A549 (cell line): ENCODE data around the gene TESPA1.

Experiments used
- CHD2 ChIP-seq: fragments of 150-350 bp; IDR thresholded peaks from 2 replicates; pipeline ENCODE4 v1.6.1; 2014; ENCODE audit warnings: low read length; ENCODE audit not compliant: partially characterized antibody
- CTCF ChIP-seq: fragments of >200 bp; sonication (Bioruptor Twin); formaldehyde crosslinking; IDR thresholded peaks from 3 replicates; pipeline ENCODE4 v1.5.1; 2016
- HMGXB4 ChIP-seq: fragments of 250-450 bp; sonication (Bioruptor Pico); IDR thresholded peaks from 2 replicates; pipeline ENCODE4 v1.5.0; 2021; ENCODE audit warnings: mild to moderate bottlenecking, moderate library complexity, borderline replicate concordance
- MAZ ChIP-seq: fragments of 150-350 bp; IDR thresholded peaks from 2 replicates; pipeline ENCODE4 v1.6.1; 2014; ENCODE audit warnings: antibody characterized with exemption, low read depth, low read length, borderline replicate concordance
- PHF8 ChIP-seq: fragments of 200-600 bp; sonication (generic); IDR thresholded peaks from 2 replicates; pipeline ENCODE4 v1.6.1; 2016; ENCODE audit warnings: low read depth, mild to moderate bottlenecking, antibody characterized with exemption, moderate library complexity, borderline replicate concordance
- POLR2A ChIP-seq: IDR thresholded peaks from 2 replicates; pipeline ENCODE4 v1.6.1; 2012; ENCODE audit warnings: mild to moderate bottlenecking, low read length
- POLR2AphosphoS2 ChIP-seq: conservative IDR thresholded peaks from 2 replicates; pipeline ENCODE4 v1.6.1; 2012; ENCODE audit warnings: low read length, improper control_type of control experiment, inconsistent platforms
- RAD21 ChIP-seq, 2 experiments: fragments of >200 bp in 1 of 2; sonication (Bioruptor Twin) in 1 of 2; formaldehyde crosslinking in 1 of 2; IDR thresholded peaks in 1 of 2; conservative IDR thresholded peaks in 1 of 2; 2 replicates in 1 of 2; 3 replicates in 1 of 2; pipeline ENCODE4 v1.6.1; 2012 to 2018; ENCODE audit warnings: inconsistent platforms in 1 of 2
- RARB ChIP-seq: fragments of 250-450 bp; sonication (Bioruptor Pico); IDR thresholded peaks from 2 replicates; pipeline ENCODE4 v1.8.0; 2021; ENCODE audit warnings: mild to moderate bottlenecking, moderate library complexity
- RFX5 ChIP-seq: fragments of 450-650 bp; IDR thresholded peaks from 2 replicates; pipeline ENCODE4 v1.7.1; 2014; ENCODE audit warnings: antibody characterized with exemption, mild to moderate bottlenecking, moderate library complexity
- ZC3H11A ChIP-seq: fragments of 450-650 bp; IDR thresholded peaks from 2 replicates; pipeline ENCODE4 v1.6.1; 2014; ENCODE audit warnings: antibody characterized with exemption, mild to moderate bottlenecking

- TF ChIP-seq POLR2A, result no peak
- TF ChIP-seq PHF8, result no peak
- TF ChIP-seq RARB (CRISPR knock-in tag), result no peak
- no peak for TF ChIP-seq CTCF
- TF ChIP-seq RAD21 (conservative IDR thresholded peaks at IDR 0.05 in 1 of 2, IDR thresholded peaks at IDR 0.05 in 1 of 2), result no peak
- TF ChIP-seq POLR2AphosphoS2, result no peak
- TF ChIP-seq HMGXB4 (CRISPR knock-in tag), result no peak
- no peak for TF ChIP-seq RFX5
- no peak for TF ChIP-seq CHD2
- TF ChIP-seq MAZ, result no peak
- TF ChIP-seq ZC3H11A, result no peak
These were observed 943 bp downstream of the TESPA1 start for GRCh38 chr12:54983536-54984101.
